ENCODE data around the gene AREG.

AREG gene

DNA sequence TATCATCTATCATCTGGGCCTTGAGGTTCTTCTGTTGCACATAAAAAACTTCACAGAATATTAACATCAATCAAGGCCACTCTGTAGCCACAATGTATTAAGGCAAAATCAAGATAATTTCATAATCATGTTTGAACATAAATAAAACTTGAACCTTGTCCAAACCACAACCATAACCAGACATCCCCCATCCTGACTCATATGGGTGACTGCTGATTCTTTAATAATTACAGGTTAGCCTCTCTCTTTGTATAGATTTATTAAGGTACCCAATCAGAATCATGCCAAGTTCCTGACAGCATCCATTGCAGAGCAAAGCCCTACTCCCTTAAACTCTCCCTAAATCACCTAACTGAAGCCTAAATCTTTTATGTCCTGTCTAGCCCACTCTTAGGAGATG is 16.7 kb upstream of the AREG start:
- Histone ChIP-seq H3K4me1 (no peaks in the 10 kb centered on the region), H3K9me3 (no peaks in the 10 kb centered on the region), H3K36me3 (no peaks in the 10 kb centered on the region), H3K27me3 (no peaks in the 10 kb centered on the region), H3K4me3 (ENCODE audit: low read depth, low read length) (no peak overlapping the region)
- DNase-seq, result no peak
- TF ChIP-seq, protein P1, sequence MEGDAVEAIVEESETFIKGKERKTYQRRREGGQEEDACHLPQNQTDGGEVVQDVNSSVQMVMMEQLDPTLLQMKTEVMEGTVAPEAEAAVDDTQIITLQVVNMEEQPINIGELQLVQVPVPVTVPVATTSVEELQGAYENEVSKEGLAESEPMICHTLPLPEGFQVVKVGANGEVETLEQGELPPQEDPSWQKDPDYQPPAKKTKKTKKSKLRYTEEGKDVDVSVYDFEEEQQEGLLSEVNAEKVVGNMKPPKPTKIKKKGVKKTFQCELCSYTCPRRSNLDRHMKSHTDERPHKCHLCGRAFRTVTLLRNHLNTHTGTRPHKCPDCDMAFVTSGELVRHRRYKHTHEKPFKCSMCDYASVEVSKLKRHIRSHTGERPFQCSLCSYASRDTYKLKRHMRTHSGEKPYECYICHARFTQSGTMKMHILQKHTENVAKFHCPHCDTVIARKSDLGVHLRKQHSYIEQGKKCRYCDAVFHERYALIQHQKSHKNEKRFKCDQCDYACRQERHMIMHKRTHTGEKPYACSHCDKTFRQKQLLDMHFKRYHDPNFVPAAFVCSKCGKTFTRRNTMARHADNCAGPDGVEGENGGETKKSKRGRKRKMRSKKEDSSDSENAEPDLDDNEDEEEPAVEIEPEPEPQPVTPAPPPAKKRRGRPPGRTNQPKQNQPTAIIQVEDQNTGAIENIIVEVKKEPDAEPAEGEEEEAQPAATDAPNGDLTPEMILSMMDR (IDR thresholded peaks at IDR 0.05; ENCODE audit: low read depth, low read length), result no peak

DNA sequence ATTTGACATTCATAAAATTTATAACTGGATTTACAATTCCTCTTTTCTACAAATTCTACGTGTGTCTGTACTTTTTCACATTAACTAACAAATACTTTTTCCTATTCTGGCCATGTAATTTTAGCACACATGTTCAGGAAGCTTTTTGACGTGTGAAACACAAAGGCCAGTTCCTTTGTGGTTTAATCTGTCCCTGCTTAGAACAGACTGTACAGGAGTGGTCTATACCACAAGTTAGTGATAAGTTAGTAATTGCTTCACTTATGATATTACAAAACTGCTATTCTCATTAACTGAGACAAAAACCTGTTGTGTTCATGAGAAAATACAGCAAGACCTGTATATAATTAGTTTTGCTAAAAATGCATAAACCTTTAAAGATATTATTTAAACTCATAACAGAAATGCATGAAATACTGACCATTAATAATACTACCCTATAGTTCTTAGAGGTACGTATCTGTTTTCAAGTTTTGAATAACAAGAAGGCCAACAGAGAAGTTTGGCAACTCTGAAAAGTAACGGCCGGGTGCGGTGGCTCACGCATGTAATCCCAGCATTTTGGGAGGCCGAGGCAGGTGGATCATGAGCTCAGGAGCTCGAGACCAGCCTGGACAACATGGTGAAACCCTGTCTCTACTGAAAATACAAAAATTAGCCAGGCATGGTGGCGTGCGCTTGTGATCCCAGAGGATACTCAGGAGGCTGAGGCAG is 13.7 kb upstream of the AREG start:
- Histone ChIP-seq H3K27me3 (no peaks in the 10 kb centered on the region), H3K9me3 (no peaks in the 10 kb centered on the region), H3K36me3 (no peaks in the 10 kb centered on the region), H3K4me1 (no peaks in the 10 kb centered on the region), H3K4me3 (ENCODE audit: low read depth, low read length) (no peak overlapping the region)
- TF ChIP-seq, protein P1 (IDR thresholded peaks at IDR 0.05; ENCODE audit: low read depth, low read length), result no peak
- DNase-seq, result no peak

DNA sequence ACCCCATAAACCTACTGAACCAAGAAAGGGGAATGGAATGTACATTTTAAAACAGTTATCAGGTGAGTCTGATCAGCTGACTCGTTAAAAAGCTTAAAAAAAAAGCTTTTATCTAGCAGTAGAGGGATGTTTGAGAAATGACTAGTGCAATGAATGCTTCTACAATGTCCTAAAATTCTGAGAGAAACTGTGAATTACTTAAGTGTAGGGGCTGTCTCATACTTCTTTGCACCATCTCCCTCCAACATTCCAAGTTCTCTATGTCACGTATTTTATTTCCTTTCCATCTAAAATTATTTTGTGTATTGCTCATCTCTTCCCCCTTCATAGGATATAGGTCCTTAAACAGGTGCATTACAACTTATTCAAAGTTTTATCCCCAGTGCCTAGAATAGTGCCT is 11.9 kb upstream of the AREG start:
- peak overlapping the region; percentile 49 for H3K4me3 ChIP-seq (ENCODE audit: low read depth, low read length)
- no peaks in the 10 kb centered on the region for H3K9me3 ChIP-seq
- no peaks in the 10 kb centered on the region for H3K36me3 ChIP-seq
- TF ChIP-seq, protein P1 (IDR thresholded peaks at IDR 0.05; ENCODE audit: low read depth, low read length), result no peak
- H3K27me3 ChIP-seq, result no peaks in the 10 kb centered on the region
- DNase-seq, result no peak
- no peaks in the 10 kb centered on the region for H3K4me1 ChIP-seq

DNA sequence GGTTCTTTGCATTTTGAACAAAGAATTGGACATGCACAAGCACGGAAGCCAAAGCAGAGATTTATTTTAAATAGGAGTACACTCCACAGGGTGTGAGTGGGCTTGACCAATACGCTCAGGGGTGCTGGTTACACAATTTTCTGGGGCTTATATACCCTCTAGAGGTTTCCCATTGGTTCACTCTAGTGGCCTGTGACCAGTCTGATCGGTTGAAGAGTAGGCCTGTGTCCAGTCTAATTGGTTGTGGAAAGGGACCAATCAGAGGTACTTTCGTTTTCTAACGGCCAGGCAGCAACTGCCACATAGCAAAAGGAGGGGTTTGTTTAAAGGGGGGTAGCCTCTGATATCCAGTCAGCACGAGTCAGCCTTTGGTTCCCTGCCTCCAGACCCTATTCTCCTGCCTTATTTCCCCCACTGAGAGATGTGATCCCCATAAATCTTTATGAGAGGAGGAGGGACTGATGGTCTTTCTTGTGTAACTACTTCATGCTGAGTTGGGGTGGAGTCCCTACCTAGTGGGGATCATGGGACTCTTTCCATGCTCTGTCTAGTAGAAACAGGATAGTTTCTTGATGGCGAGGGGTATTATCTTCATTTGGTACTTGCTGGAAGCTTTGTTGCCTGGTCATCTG is 11.3 kb upstream of the AREG start:
- TF ChIP-seq, protein P1 (IDR thresholded peaks at IDR 0.05; ENCODE audit: low read depth, low read length), result no peak
- peak; percentile 43 for DNase-seq
- Histone ChIP-seq H3K9me3 (no peaks in the 10 kb centered on the region), H3K27me3 (no peaks in the 10 kb centered on the region), H3K36me3 (no peaks in the 10 kb centered on the region), H3K4me3 (ENCODE audit: low read depth, low read length) (peak overlapping the region; percentile 49), H3K4me1 (no peaks in the 10 kb centered on the region)

DNA sequence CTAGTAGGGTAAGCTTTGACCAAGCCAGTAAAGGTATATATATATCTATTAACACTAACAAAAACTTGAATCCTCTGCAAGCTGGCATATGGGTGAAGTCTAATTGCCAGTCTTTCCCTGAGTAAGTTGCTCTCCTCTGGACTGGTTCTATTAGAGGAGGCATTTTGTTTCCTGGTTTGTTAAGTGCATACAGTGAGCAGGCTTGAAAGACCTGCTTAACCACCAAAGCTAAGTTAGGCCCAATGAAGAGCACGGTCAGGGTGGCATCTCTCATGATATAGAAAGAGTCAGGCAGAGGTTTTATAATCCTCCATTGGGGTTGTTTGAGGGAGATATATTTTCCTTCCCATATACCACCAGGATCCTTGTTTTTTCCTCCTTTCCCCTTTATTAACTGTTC is 9.6 kb upstream of the AREG start:
- DNase-seq, result no peak
- H3K9me3 ChIP-seq, result no peaks in the 10 kb centered on the region
- H3K36me3 ChIP-seq, result no peaks in the 10 kb centered on the region
- TF ChIP-seq, protein P1 (IDR thresholded peaks at IDR 0.05; ENCODE audit: low read depth, low read length), result no peak
- H3K27me3 ChIP-seq, result no peaks in the 10 kb centered on the region
- no peaks in the 10 kb centered on the region for H3K4me1 ChIP-seq
- no peak overlapping the region for H3K4me3 ChIP-seq (ENCODE audit: low read depth, low read length)

DNA sequence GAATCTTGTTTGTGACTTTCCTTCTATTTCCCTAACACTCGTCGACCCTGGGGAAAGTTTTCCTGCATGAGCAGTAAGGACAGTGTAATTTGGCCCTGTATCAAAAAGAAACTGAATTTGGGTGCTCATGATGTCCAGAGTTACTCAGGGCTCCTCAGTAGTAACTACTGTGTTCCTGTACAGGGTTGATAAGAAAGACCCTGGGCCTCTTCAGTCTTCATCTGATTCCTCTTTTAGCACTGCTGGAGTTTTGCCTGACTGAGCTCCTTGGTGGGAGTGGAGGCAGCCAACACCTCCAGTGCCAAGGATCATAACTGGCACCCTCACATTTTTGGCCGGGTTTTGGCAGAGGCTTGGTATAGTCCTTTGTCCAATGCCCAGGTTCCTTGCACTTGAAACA is 7.1 kb upstream of the AREG start:
- H3K9me3 ChIP-seq, result no peaks in the 10 kb centered on the region
- TF ChIP-seq, protein P1 (IDR thresholded peaks at IDR 0.05; ENCODE audit: low read depth, low read length), result no peak
- H3K27me3 ChIP-seq, result no peaks in the 10 kb centered on the region
- DNase-seq, result no peak
- no peaks in the 10 kb centered on the region for H3K4me1 ChIP-seq
- no peak overlapping the region for H3K4me3 ChIP-seq (ENCODE audit: low read depth, low read length)
- H3K36me3 ChIP-seq, result no peaks in the 10 kb centered on the region

All from BE2C (cell line).